B cell (primary cell): Measurements from ENCODE around the gene RGS10. TPM values are rescaled to one million over a fixed set of nuclear protein-coding genes. Genes with fewer than 3 reads are reported as not detected.
A peak's percentile ranks its signal among the peaks of the same experiment; 100 is the strongest.

ENCODE experiments used
- ATAC-seq: fragments of 200-7000 bp; cut with Tn5 transposase; one replicate; pipeline ENCODE4 v1.10.0; 2021; ENCODE audit warnings: low read depth, mild to moderate bottlenecking, moderate number of reproducible peaks, moderate library complexity
- CTCF ChIA-PET: fragments of 350-600 bp; sonication (Branson Sonifier 250); formaldehyde crosslinking; loops from one replicate; lab custom pipeline; 2021; ENCODE audit warnings: antibody characterized with exemption, inconsistent platforms; lab: Charles Lee
- POLR2A ChIA-PET: fragments of 350-600 bp; sonication (Branson Sonifier 250); formaldehyde crosslinking; loops from one replicate; lab custom pipeline; 2021; ENCODE audit warnings: antibody characterized with exemption; lab: Charles Lee
- DNase-seq: peaks from one replicate; pipeline ENCODE4 v3.0.0; 2013
- H2AFZ ChIP-seq: 2 replicates; pipeline ENCODE4 v1.6.1; 2012; ENCODE audit warnings: mild to moderate bottlenecking, low read depth, low read length; ENCODE audit not compliant: insufficient read depth, poor library complexity, severe bottlenecking
- H3K27ac ChIP-seq, 2 donors: 1 replicate in 1 of 2; 2 replicates in 1 of 2; pipeline ENCODE4 v1.5.1; 2012 to 2013; ENCODE audit warnings: low read length in 2 of 2, mild to moderate bottlenecking in 2 of 2, moderate library complexity in 1 of 2
- H3K27me3 ChIP-seq, 4 experiments: fragments of 200-600 bp in 1 of 4; sonication (generic) in 1 of 4; replicated peaks in 1 of 4; 1 replicate in 2 of 4; 2 replicates in 2 of 4; pipeline versions ENCODE4 v1.6.1 to v1.7.0; 2013 to 2016; ENCODE audit warnings: low read length in 3 of 4, mild to moderate bottlenecking in 2 of 4, mixed read lengths in 1 of 4, moderate library complexity in 1 of 4; ENCODE audit not compliant: insufficient read depth in 4 of 4, control insufficient read depth in 3 of 4; ENCODE audit errors: control extremely low read depth in 1 of 4
- H3K36me3 ChIP-seq, 2 experiments: replicated peaks in 1 of 2; 1 replicate in 1 of 2; 2 replicates in 1 of 2; pipeline versions ENCODE4 v1.6.1 to v1.7.1; 2013; ENCODE audit warnings: low read length in 1 of 2; ENCODE audit not compliant: insufficient read depth in 2 of 2, control insufficient read depth in 1 of 2; ENCODE audit errors: control extremely low read depth in 1 of 2, extremely low read depth in 1 of 2
- H3K4me1 ChIP-seq, 2 donors: fragments of 200-600 bp in 1 of 2; sonication (generic) in 1 of 2; 1 replicate in 1 of 2; 2 replicates in 1 of 2; pipeline versions ENCODE4 v1.5.1 to v1.6.1; 2013 to 2017; ENCODE audit warnings: low read length in 2 of 2; ENCODE audit not compliant: control insufficient read depth in 2 of 2, insufficient read depth in 2 of 2
- H3K4me2 ChIP-seq: replicated peaks from 2 replicates; pipeline ENCODE3; 2012; ENCODE audit warnings: mild to moderate bottlenecking, low read depth, low read length; ENCODE audit not compliant: poor library complexity, severe bottlenecking
- H3K4me3 ChIP-seq, 5 experiments: fragments of 200-600 bp in 1 of 5; sonication (generic) in 1 of 5; 1 replicate in 3 of 5; 2 replicates in 2 of 5; pipeline versions ENCODE4 v1.5.1 to v1.7.0; 2011 to 2016; ENCODE audit warnings: low read length in 4 of 5, mild to moderate bottlenecking in 4 of 5, low read depth in 2 of 5, control low read depth in 1 of 5, moderate library complexity in 1 of 5; ENCODE audit not compliant: insufficient read depth in 1 of 5; ENCODE audit errors: control extremely low read depth in 1 of 5, extremely low read depth in 1 of 5
- H3K79me2 ChIP-seq: fragments of 200-600 bp; sonication (generic); one replicate; pipeline ENCODE4 v1.6.0; 2016; ENCODE audit warnings: low read length; ENCODE audit not compliant: control insufficient read depth, insufficient read depth
- H3K9ac ChIP-seq: fragments of 200-600 bp; sonication (generic); 2 replicates; pipeline ENCODE4 v1.6.1; 2017; ENCODE audit warnings: mild to moderate bottlenecking, low read length, moderate library complexity
- H3K9me3 ChIP-seq, 3 donors: one replicate each; pipeline versions ENCODE4 v1.6.1 to v1.7.1; 2013; ENCODE audit warnings: low read length in 2 of 3; ENCODE audit not compliant: control insufficient read depth in 2 of 3, insufficient read depth in 1 of 3; ENCODE audit errors: control extremely low read depth in 1 of 3
- H4K20me1 ChIP-seq: 2 replicates; pipeline ENCODE4 v1.6.0; 2012; ENCODE audit warnings: mild to moderate bottlenecking, low read length; ENCODE audit not compliant: insufficient read depth, control insufficient read depth, poor library complexity, severe bottlenecking
- H3K27ac Mint-ChIP-seq: one replicate; pipeline ENCODE4 v1.8.0; 2021; ENCODE audit warnings: mixed read lengths
- H3K27me3 Mint-ChIP-seq: one replicate; pipeline ENCODE4 v1.8.0; 2021; ENCODE audit warnings: mixed read lengths
- H3K4me1 Mint-ChIP-seq: one replicate; pipeline ENCODE4 v1.8.0; 2021; ENCODE audit warnings: mixed read lengths
- H3K4me3 Mint-ChIP-seq: one replicate; pipeline ENCODE4 v1.8.0; 2021; ENCODE audit warnings: mixed read lengths
- H3K9me3 Mint-ChIP-seq: one replicate; pipeline ENCODE4 v1.8.0; 2022; ENCODE audit warnings: mixed read lengths; ENCODE audit not compliant: insufficient read depth
- CTCF ChIP-seq: fragments of 200-600 bp; IDR thresholded peaks from one replicate; pipeline ENCODE4 v1.8.0; 2022; ENCODE audit warnings: antibody characterized with exemption, mild to moderate bottlenecking
- EZH2 ChIP-seq: IDR thresholded peaks from 2 replicates; pipeline ENCODE4 v1.6.1; 2012; ENCODE audit warnings: borderline replicate concordance, low read depth, mild to moderate bottlenecking, moderate library complexity, low read length; ENCODE audit not compliant: insufficient read depth, poor library complexity, severe bottlenecking
- WGBS: methylation state at CpG from one replicate; pipeline ENCODE4 v1.1.5; 2013; ENCODE audit warnings: missing lambda C conversion rate; ENCODE audit not compliant: insufficient coverage; 5-methylcytosine and 5-hydroxymethylcytosine counted together
- intact Hi-C: fragments of 100-400 bp; cut with micrococcal nuclease; formaldehyde crosslinking; loops from one replicate; pipeline ENCODE4 v1.10.0; 2022
- polyA plus RNA-seq: library from polyadenylated mRNA; depleted of rRNA; stranded (reverse); fragments of >200 nt; gene quantifications from 2 replicates; pipeline ENCODE4 v1.2.3, GENCODE V29; 2012
- total RNA-seq, 2 donors: library from RNA; stranded (reverse); fragments of 120-200 nt in 1 of 2; gene quantifications; 1 replicate in 1 of 2; 2 replicates in 1 of 2; pipeline versions ENCODE4 v1.2.3 to v1.2.4, GENCODE V29; 2013 to 2022

RGS10 gene
- total and polyA plus RNA-seq, 2 donors (not counting 1 experiment from before 2014, with no cell fraction given) = 10.9 to 20.3 TPM

GRCh38 chr10:119541046-119541445, 1.5 kb downstream of the RGS10 start:
- no peaks in the 10 kb centered on the region for H3K9me3 Mint-ChIP-seq
- Histone ChIP-seq H2AFZ (no peak overlapping the region), H3K79me2 (peaks cover 26% of the 10 kb centered on the region), H3K36me3 (no peaks in the 10 kb centered on the region), H4K20me1 (no peaks in the 10 kb centered on the region), H3K4me3 (no peak overlapping the region), H3K4me2 (peak overlapping the region; percentile 80), H3K9me3 (no peaks in the 10 kb centered on the region), H3K27ac (no peak overlapping the region), H3K9ac (no peak overlapping the region), H3K4me1 (peaks cover 11 to 28% of the 10 kb centered on the region in 2 donors), H3K27me3 (no peaks in the 10 kb centered on the region)
- no peak for ATAC-seq
- no peak for DNase-seq
- TF ChIP-seq CTCF (no peak), EZH2 (no peak)
- ChIA-PET CTCF (interaction anchor here (0.8 to 3.9 kb wide), 3 partner anchors 52 to 334 kb away, joined by 3 to 19 read pairs (median 7); partner anchors contain the start of gene GRK5), POLR2A (interaction anchor here (0.6 to 3.1 kb wide), 2 partner anchors 23 to 335 kb away, joined by 3 to 10 read pairs; no protein-coding TSS in a partner anchor)
- H3K27me3 Mint-ChIP-seq = no peaks in the 10 kb centered on the region
- peaks cover 39% of the 10 kb centered on the region for H3K4me1 Mint-ChIP-seq
- H3K27ac Mint-ChIP-seq = peak overlapping the region; percentile 0
- H3K4me3 Mint-ChIP-seq = peak overlapping the region; percentile 83
- intact Hi-C loops = loop anchor here (5.0 kb wide), 2 partner anchors 64 to 974 kb away; no protein-coding TSS in a partner anchor
- WGBS = 79% methylated on average over 3 of the region's 6 CpGs

GRCh38 chr10:119540038-119540437, 2.5 kb downstream of the RGS10 start:
- Histone ChIP-seq H3K4me1 (peaks cover 11 to 28% of the 10 kb centered on the region in 2 donors), H3K27ac (no peak overlapping the region), H3K36me3 (no peaks in the 10 kb centered on the region), H3K79me2 (peaks cover 27% of the 10 kb centered on the region), H4K20me1 (no peaks in the 10 kb centered on the region), H2AFZ (no peak overlapping the region), H3K4me2 (no peak overlapping the region), H3K4me3 (no peak overlapping the region), H3K27me3 (no peaks in the 10 kb centered on the region), H3K9me3 (no peaks in the 10 kb centered on the region), H3K9ac (no peak overlapping the region)
- Mint-ChIP-seq H3K27ac (no peak overlapping the region), H3K27me3 (no peaks in the 10 kb centered on the region), H3K4me1 (peaks cover 39% of the 10 kb centered on the region), H3K9me3 (no peaks in the 10 kb centered on the region), H3K4me3 (no peak overlapping the region)
- ATAC-seq (no peak), DNase-seq (no peak)
- CTCF ChIA-PET = interaction anchor here (0.8 to 1.6 kb wide), 3 partner anchors 51 to 334 kb away, joined by 3 to 7 read pairs (median 3); no protein-coding TSS in a partner anchor
- POLR2A ChIA-PET = interaction anchor here (0.5 to 0.7 kb wide), 2 partner anchors 10 to 14 kb away, joined by 3 read pairs; no protein-coding TSS in a partner anchor
- TF ChIP-seq EZH2 = no peak
- intact Hi-C loops = loop anchor here (5.0 kb wide), 2 partner anchors 63 to 973 kb away; no protein-coding TSS in a partner anchor
- WGBS = 100% methylated on average over 2 of the region's 4 CpGs
